H1 (cell line): ENCODE results near the gene ALG3. TPM values are rescaled to one million over a fixed set of nuclear protein-coding genes. Genes with fewer than 3 reads are reported as not detected.

Experiments used
- CTCF ChIA-PET: fragments of 300-600 bp; sonication (Branson Sonifier 250); formaldehyde crosslinking; loops from one replicate; lab custom pipeline; 2021; ENCODE audit not compliant: partially characterized antibody; lab: Charles Lee
- POLR2A ChIA-PET: fragments of 300-600 bp; sonication (Branson Sonifier 250); formaldehyde crosslinking; loops from one replicate; lab custom pipeline; 2021; ENCODE audit warnings: inconsistent platforms; ENCODE audit not compliant: partially characterized antibody; lab: Charles Lee
- DNase-seq, 2 experiments: peaks; one replicate each; pipeline versions ENCODE4 v3.0.0 to v3.0.0-alpha.2; 2010 to 2022; ENCODE audit warnings: low spot score in 2 of 2, low read depth in 1 of 2, mixed read lengths in 1 of 2
- FAIRE-seq: peaks from 2 replicates; lab custom pipeline; 2011; peaks lifted over from hg19 to GRCh38; lab: Jason Lieb, UNC
- H2AFZ ChIP-seq: 2 replicates; pipeline ENCODE4 v1.8.1; 2012; ENCODE audit warnings: low read length, inconsistent platforms
- H2AK5ac ChIP-seq: 2 replicates; pipeline ENCODE4 v1.6.1; 2013; ENCODE audit warnings: low read depth, low read length
- H2BK120ac ChIP-seq: replicated peaks from 2 replicates; pipeline ENCODE3; 2013; ENCODE audit warnings: low read depth, low read length, inconsistent platforms
- H2BK12ac ChIP-seq: 2 replicates; pipeline ENCODE4 v1.6.1; 2013; ENCODE audit warnings: low read depth, low read length
- H2BK15ac ChIP-seq: 2 replicates; pipeline ENCODE4 v1.6.1; 2013; ENCODE audit warnings: low read length
- H2BK20ac ChIP-seq: 2 replicates; pipeline ENCODE4 v1.6.1; 2013; ENCODE audit warnings: low read length
- H2BK5ac ChIP-seq: 2 replicates; pipeline ENCODE4 v1.6.1; 2013; ENCODE audit warnings: low read depth, low read length
- H3K14ac ChIP-seq: 2 replicates; pipeline ENCODE4 v1.6.1; 2013; ENCODE audit warnings: inconsistent platforms; ENCODE audit not compliant: insufficient read length
- H3K18ac ChIP-seq: 2 replicates; pipeline ENCODE4 v1.6.1; 2013; ENCODE audit warnings: low read length; ENCODE audit errors: extremely low read depth
- H3K23ac ChIP-seq: 2 replicates; pipeline ENCODE4 v1.6.1; 2013; ENCODE audit warnings: inconsistent platforms; ENCODE audit not compliant: insufficient read length
- H3K23me2 ChIP-seq: 2 replicates; pipeline ENCODE4 v1.6.1; 2013; ENCODE audit warnings: low read depth, low read length
- H3K27ac ChIP-seq: 2 replicates; pipeline ENCODE4 v1.6.1; 2011; ENCODE audit warnings: low read depth, low read length, inconsistent platforms
- H3K27me3 ChIP-seq, 4 experiments: replicated peaks in 1 of 4; 1 replicate in 1 of 4; 2 replicates in 3 of 4; pipeline versions ENCODE4 v1.6.1 to v1.8.1; 2011 to 2013; ENCODE audit warnings: low read length in 3 of 4, mild to moderate bottlenecking in 3 of 4, inconsistent platforms in 2 of 4, mixed read lengths in 2 of 4, moderate library complexity in 1 of 4; ENCODE audit not compliant: control insufficient read depth in 3 of 4, insufficient read depth in 3 of 4; ENCODE audit errors: extremely low read depth in 1 of 4
- H3K36me3 ChIP-seq, 4 experiments: 2 replicates each; pipeline versions ENCODE4 v1.6.1 to v1.8.1; 2011 to 2013; ENCODE audit warnings: mild to moderate bottlenecking in 4 of 4, low read length in 3 of 4, moderate library complexity in 2 of 4, control low read depth in 1 of 4, inconsistent platforms in 1 of 4; ENCODE audit not compliant: insufficient read depth in 4 of 4, control insufficient read depth in 2 of 4
- H3K4ac ChIP-seq: replicated peaks from 2 replicates; pipeline ENCODE3; 2013; ENCODE audit warnings: low read length, low read depth, mixed read lengths, inconsistent platforms; ENCODE audit not compliant: insufficient read length
- H3K4me1 ChIP-seq, 4 experiments: replicated peaks in 1 of 4; 1 replicate in 1 of 4; 2 replicates in 3 of 4; pipeline versions ENCODE4 v1.6.1 to v1.8.1; 2011 to 2013; ENCODE audit warnings: low read length in 3 of 4, inconsistent platforms in 2 of 4, mixed read lengths in 1 of 4; ENCODE audit not compliant: insufficient read depth in 4 of 4, control insufficient read depth in 3 of 4
- H3K4me2 ChIP-seq, 2 experiments: 2 replicates each; pipeline versions ENCODE4 v1.6.1 to v1.8.1; 2011 to 2013; ENCODE audit warnings: low read depth in 2 of 2, low read length in 2 of 2, control low read depth in 1 of 2, inconsistent platforms in 1 of 2, mild to moderate bottlenecking in 1 of 2; ENCODE audit not compliant: insufficient read depth in 1 of 2
- H3K4me3 ChIP-seq, 4 experiments: fragments of 200-600, 300-600 bp in 1 of 4; sonication (generic), shearing (Covaris generic), sonication (Bioruptor Twin) in 1 of 4; 2 replicates each; pipeline versions ENCODE4 v1.5.1 to v1.8.1; 2011 to 2016; ENCODE audit warnings: low read length in 4 of 4, low read depth in 3 of 4, control low read depth in 2 of 4, inconsistent platforms in 2 of 4, mild to moderate bottlenecking in 2 of 4, mixed read lengths in 1 of 4, moderate library complexity in 1 of 4; ENCODE audit not compliant: insufficient read depth in 2 of 4; ENCODE audit errors: extremely low read depth in 1 of 4
- H3K56ac ChIP-seq: replicated peaks from 2 replicates; pipeline ENCODE3; 2013; ENCODE audit warnings: low read depth, mild to moderate bottlenecking, mixed read lengths, low read length, inconsistent platforms; ENCODE audit not compliant: insufficient read length
- H3K79me1 ChIP-seq: 2 replicates; pipeline ENCODE4 v1.6.1; 2013; ENCODE audit warnings: low read depth, low read length, control low read depth
- H3K79me2 ChIP-seq, 2 experiments: 2 replicates each; pipeline versions ENCODE4 v1.6.1 to v1.8.1; 2012 to 2013; ENCODE audit warnings: low read length in 2 of 2, mild to moderate bottlenecking in 2 of 2, inconsistent platforms in 1 of 2; ENCODE audit not compliant: insufficient read depth in 2 of 2, control insufficient read depth in 1 of 2
- H3K9ac ChIP-seq, 4 experiments: replicated peaks in 1 of 4; 1 replicate in 1 of 4; 2 replicates in 3 of 4; pipeline versions ENCODE4 v1.6.1 to v1.8.1; 2011 to 2013; ENCODE audit warnings: low read depth in 3 of 4, low read length in 3 of 4, control low read depth in 2 of 4, mild to moderate bottlenecking in 2 of 4, moderate library complexity in 2 of 4, inconsistent platforms in 1 of 4; ENCODE audit errors: extremely low read depth in 1 of 4
- H3K9me3 ChIP-seq, 2 experiments: 2 replicates each; pipeline versions ENCODE4 v1.6.1 to v1.8.1; 2012 to 2013; ENCODE audit warnings: mild to moderate bottlenecking in 2 of 2, moderate library complexity in 2 of 2, control low read depth in 1 of 2, inconsistent platforms in 1 of 2, low read depth in 1 of 2, low read length in 1 of 2, mixed read lengths in 1 of 2; ENCODE audit not compliant: insufficient read depth in 2 of 2
- H4K20me1 ChIP-seq, 2 experiments: replicated peaks in 1 of 2; 2 replicates each; pipeline versions ENCODE3 to v1.8.1; 2011 to 2013; ENCODE audit warnings: inconsistent platforms in 2 of 2, low read length in 2 of 2, mild to moderate bottlenecking in 1 of 2; ENCODE audit not compliant: insufficient read depth in 2 of 2, control insufficient read depth in 1 of 2
- H4K5ac ChIP-seq: 2 replicates; pipeline ENCODE4 v1.6.1; 2013; ENCODE audit warnings: low read length, low read depth, mixed read lengths, inconsistent platforms; ENCODE audit not compliant: insufficient read length
- H4K8ac ChIP-seq: 2 replicates; pipeline ENCODE4 v1.8.0; 2013; ENCODE audit warnings: mild to moderate bottlenecking, moderate library complexity, low read length, inconsistent platforms; ENCODE audit not compliant: insufficient read depth; ENCODE audit errors: extremely low read depth
- H4K91ac ChIP-seq: replicated peaks from 2 replicates; pipeline ENCODE3; 2013; ENCODE audit warnings: low read length, mixed read lengths, inconsistent platforms; ENCODE audit not compliant: insufficient read length
- BACH1 ChIP-seq: IDR thresholded peaks from 2 replicates; pipeline ENCODE4 v1.6.1; 2012; ENCODE audit warnings: low read length, improper control_type of control experiment
- CREB1 ChIP-seq: IDR thresholded peaks from 2 replicates; pipeline ENCODE4 v1.6.1; 2012; ENCODE audit warnings: inconsistent platforms
- CTCF ChIP-seq, 3 experiments: IDR thresholded peaks; 1 replicate in 2 of 3; 2 replicates in 1 of 3; pipeline versions ENCODE4 v1.5.1 to v1.6.1; 2011; ENCODE audit warnings: low read length in 3 of 3, mild to moderate bottlenecking in 3 of 3, inconsistent platforms in 2 of 3, low read depth in 1 of 3, moderate library complexity in 1 of 3; ENCODE audit not compliant: insufficient read depth in 1 of 3; ENCODE audit errors: control extremely low read depth in 1 of 3
- EGR1 ChIP-seq: IDR thresholded peaks from 2 replicates; pipeline ENCODE4 v1.6.1; 2011; ENCODE audit warnings: low read depth, low read length, borderline replicate concordance
- POLR2AphosphoS5 ChIP-seq: IDR thresholded peaks from 2 replicates; pipeline ENCODE4 v1.6.1; 2011; ENCODE audit warnings: low read depth, low read length
- RAD21 ChIP-seq, 2 experiments: IDR thresholded peaks in 1 of 2; conservative IDR thresholded peaks in 1 of 2; 2 replicates each; pipeline ENCODE4 v1.6.1; 2011; ENCODE audit warnings: low read depth in 2 of 2, low read length in 2 of 2, improper control_type of control experiment in 1 of 2, inconsistent platforms in 1 of 2, mild to moderate bottlenecking in 1 of 2, moderate library complexity in 1 of 2
- RFX5 ChIP-seq: IDR thresholded peaks from 2 replicates; pipeline ENCODE4 v1.6.1; 2011; ENCODE audit warnings: low read depth, low read length, improper control_type of control experiment, borderline replicate concordance
- TBP ChIP-seq: IDR thresholded peaks from 2 replicates; pipeline ENCODE4 v1.6.1; 2011; ENCODE audit warnings: low read depth, low read length, improper control_type of control experiment
- TCF12 ChIP-seq: IDR thresholded peaks from 2 replicates; pipeline ENCODE4 v1.6.1; 2011; ENCODE audit warnings: low read depth, mild to moderate bottlenecking, low read length
- WGBS, 2 experiments: shearing (Covaris generic) in 1 of 2; methylation state at CpG; one replicate each; pipeline versions ENCODE4 v1.1.6 to v1.1.7; 2013 to 2015; ENCODE audit warnings: low lambda C conversion rate in 2 of 2, mixed read lengths in 2 of 2, inconsistent platforms in 1 of 2, low coverage in 1 of 2, missing lambda C conversion rate in 1 of 2; ENCODE audit not compliant: insufficient replicate concordance in 2 of 2, insufficient coverage in 1 of 2, insufficient read length in 1 of 2; ENCODE audit errors: extremely low coverage in 1 of 2, missing lambda C conversion rate in 1 of 2; 5-methylcytosine and 5-hydroxymethylcytosine counted together
- polyA plus RNA-seq, 7 experiments: library from polyadenylated mRNA; depleted of rRNA in 3 of 7; stranded (reverse) in 5 of 7; unstranded in 2 of 7; fragments of >200 nt in 5 of 7; fragments of 200-250 nt in 2 of 7; gene quantifications; 1 replicate in 5 of 7; 2 replicates in 1 of 7; 4 replicates in 1 of 7; pipeline versions ENCODE4 v1.2.1 to v1.2.3, GENCODE V29; 2011 to 2013; ENCODE audit warnings: missing spikeins in 2 of 7, mixed read lengths in 2 of 7
- total RNA-seq: library from RNA; stranded (reverse); fragmentation: NEBNext Ultra II Directional; extraction: Animal tissue kit (Norgen Biotek cat#: 25700); gene quantifications from 2 replicates; pipeline ENCODE4 v1.2.1, GENCODE V29; 2021

Gene ALG3
- total and polyA plus RNA-seq, 2 of the 8 experiments (the other 6 are each of a cell fraction or from before 2014, with no cell fraction given) = 54.6 to 148 TPM

- peaks cover 13% of the 10 kb centered on the region for H3K23me2 ChIP-seq
- ChIA-PET CTCF (interaction anchor here (0.7 to 14.0 kb wide), 36 partner anchors 9 to 355 kb away, joined by 3 to 136 read pairs (median 4); partner anchors contain the start of genes CAMK2N2, FAM131A and VWA5B2), POLR2A (interaction anchor here (0.7 to 3.8 kb wide), 10 partner anchors 9 to 114 kb away, joined by 3 to 13 read pairs (median 4); partner anchors contain the start of gene CAMK2N2)
- H3K36me3 ChIP-seq = peaks cover 2 to 4% (median 2%) of the 10 kb centered on the region in 4 experiments; a peak in 3 of 8 replicates
- H3K14ac ChIP-seq = no peak overlapping the region
- peak overlapping the region; percentile 79; the same call in 1 of the 2 replicates for H2BK5ac ChIP-seq
- H2AFZ ChIP-seq = peak overlapping the region; percentile 71
- no peak overlapping the region for H3K27ac ChIP-seq
- no peak overlapping the region for H4K5ac ChIP-seq
- H3K4me3 ChIP-seq = peak overlapping the region; percentile 71 to 89 (median 82)
- H2BK20ac ChIP-seq = no peak overlapping the region
- no peak overlapping the region for H3K23ac ChIP-seq
- WGBS, 2 experiments = 16% methylated on average over 20 of the region's 20 CpGs; no CpG with 5 or more reads in 1 of the 2 experiments
- H4K20me1 ChIP-seq = no peaks in the 10 kb centered on the region
- DNase-seq (peak; percentile 94 to 98), FAIRE-seq (peak; percentile 78)
- H3K18ac ChIP-seq = no peak overlapping the region; the same call in 1 of the 2 replicates
- no peak overlapping the region for H2BK12ac ChIP-seq
- peaks cover 0 to 11% of the 10 kb centered on the region in 2 experiments; a peak in 3 of 4 replicates for H3K79me2 ChIP-seq
- no peaks in the 10 kb centered on the region for H3K4me1 ChIP-seq
- no peak overlapping the region for H4K91ac ChIP-seq
- H3K4me2 ChIP-seq = peak overlapping the region; percentile 75 to 94
- no peak overlapping the region; the same call in 1 of the 2 replicates for H4K8ac ChIP-seq
- H2BK15ac ChIP-seq = no peak overlapping the region
- no peak overlapping the region for H3K56ac ChIP-seq
- peaks cover 2% of the 10 kb centered on the region; the same call in 1 of the 2 replicates for H3K79me1 ChIP-seq
- H3K27me3 ChIP-seq = no peaks in the 10 kb centered on the region; a peak in 1 of 7 replicates
- H3K9ac ChIP-seq = peak overlapping the region; percentile 32 to 77 (median 58); a peak in 5 of 7 replicates
- no peak overlapping the region for H2BK120ac ChIP-seq
- no peak overlapping the region for H2AK5ac ChIP-seq
- H3K4ac ChIP-seq = no peak overlapping the region
- H3K9me3 ChIP-seq = no peaks in the 10 kb centered on the region
- no peak for TF ChIP-seq BACH1
- peak; percentile 50; the same call in 1 of the 2 replicates for TF ChIP-seq TBP
- TF ChIP-seq RFX5 = no peak
- TF ChIP-seq CREB1 = peak; percentile 37; the same call in 1 of the 2 replicates
- no peak for TF ChIP-seq EGR1
- TF ChIP-seq POLR2AphosphoS5 = no peak
- peak; percentile 90 to 97 (median 91) for TF ChIP-seq CTCF (IDR thresholded peaks at IDR 0.05; ENCODE audit: control extremely low read depth in 1 of 3, insufficient read depth in 1 of 3, low read depth in 1 of 3, low read length in 3 of 3)
- TF ChIP-seq TCF12 = no peak
- TF ChIP-seq RAD21 (IDR thresholded peaks at IDR 0.05 in 1 of 2, conservative IDR thresholded peaks at IDR 0.05 in 1 of 2; ENCODE audit: low read depth in 2 of 2, low read length in 2 of 2) = peak; percentile 53 to 72
These were observed 1.5 kb upstream of the ALG3 start for GRCh38 chr3:184250167-184250828.
